ENCODE data around the gene TBC1D22A. TPM values are rescaled to one million over a fixed set of nuclear protein-coding genes. Genes with fewer than 3 reads are reported as not detected.

TBC1D22A gene
- polyA plus RNA-seq, 1 donor from 2014 or later, result 9.3 TPM

- no peaks in the 10 kb centered on the region for H3F3A ChIP-seq (ENCODE audit: insufficient read depth, low read length, poor library complexity, severe bottlenecking)
- H3K9me2 ChIP-seq (ENCODE audit: insufficient read depth, low read length), result no peaks in the 10 kb centered on the region
- H3K79me2 ChIP-seq (replicated peaks; ENCODE audit: insufficient read depth, low read length), result no peaks in the 10 kb centered on the region
- no peaks in the 10 kb centered on the region for H3K36me3 ChIP-seq (ENCODE audit: insufficient read depth, low read length)
- no peak overlapping the region for H3K27ac ChIP-seq (ENCODE audit: low read length)
- no peaks in the 10 kb centered on the region for H3K27me3 ChIP-seq (ENCODE audit: insufficient read depth, low read depth, low read length)
- H3K4me2 ChIP-seq (ENCODE audit: low read length), result no peak overlapping the region
- H3K9me3 ChIP-seq (ENCODE audit: low read length), result no peaks in the 10 kb centered on the region
- H3K9ac ChIP-seq (ENCODE audit: low read length), result no peak overlapping the region
- H2AFZ ChIP-seq (ENCODE audit: low read depth, low read length), result no peak overlapping the region
- H3K4me3 ChIP-seq (ENCODE audit: low read length), result no peak overlapping the region
- H4K20me1 ChIP-seq (ENCODE audit: insufficient read depth), result no peaks in the 10 kb centered on the region
- no peak for TF ChIP-seq TAF1 (IDR thresholded peaks at IDR 0.05; ENCODE audit: low read depth)
- no peak for TF ChIP-seq RAD21 (conservative IDR thresholded peaks at IDR 0.05)
- TF ChIP-seq POLR2AphosphoS5 (IDR thresholded peaks at IDR 0.05), result no peak
- TF ChIP-seq SMC3 (conservative IDR thresholded peaks at IDR 0.05; ENCODE audit: poor library complexity), result no peak
- TF ChIP-seq REST (IDR thresholded peaks at IDR 0.05; ENCODE audit: borderline replicate concordance), result no peak
- TF ChIP-seq EP300 (conservative IDR thresholded peaks at IDR 0.05; ENCODE audit: poor library complexity, severe bottlenecking), result no peak
- no peak for TF ChIP-seq MXI1 (conservative IDR thresholded peaks at IDR 0.05; ENCODE audit: poor library complexity, severe bottlenecking)
- TF ChIP-seq EZH2 (IDR thresholded peaks at IDR 0.05; ENCODE audit: borderline replicate concordance, insufficient read depth, low read length, poor library complexity, severe bottlenecking), result no peak
- TF ChIP-seq CTCF (IDR thresholded peaks at IDR 0.05; ENCODE audit: poor library complexity, severe bottlenecking), result no peak
Observed at GRCh38 chr22:47207387-47207786, 444.9 kb downstream of the TBC1D22A start.

- Histone ChIP-seq H3F3A (ENCODE audit: insufficient read depth, low read length, poor library complexity, severe bottlenecking) (no peaks in the 10 kb centered on the region), H3K27me3 (ENCODE audit: insufficient read depth, low read depth, low read length) (no peaks in the 10 kb centered on the region), H3K9me3 (ENCODE audit: low read length) (no peaks in the 10 kb centered on the region), H3K4me2 (ENCODE audit: low read length) (no peak overlapping the region), H4K20me1 (ENCODE audit: insufficient read depth) (no peaks in the 10 kb centered on the region), H3K27ac (ENCODE audit: low read length) (no peak overlapping the region), H3K9me2 (ENCODE audit: insufficient read depth, low read length) (no peaks in the 10 kb centered on the region), H3K36me3 (ENCODE audit: insufficient read depth, low read length) (no peaks in the 10 kb centered on the region), H2AFZ (ENCODE audit: low read depth, low read length) (no peak overlapping the region), H3K79me2 (replicated peaks; ENCODE audit: insufficient read depth, low read length) (no peaks in the 10 kb centered on the region), H3K9ac (ENCODE audit: low read length) (no peak overlapping the region), H3K4me3 (ENCODE audit: low read length) (no peak overlapping the region)
- no peak for TF ChIP-seq REST (IDR thresholded peaks at IDR 0.05; ENCODE audit: borderline replicate concordance)
- no peak for TF ChIP-seq POLR2AphosphoS5 (IDR thresholded peaks at IDR 0.05)
- TF ChIP-seq EP300 (conservative IDR thresholded peaks at IDR 0.05; ENCODE audit: poor library complexity, severe bottlenecking), result no peak
Observed at GRCh38 chr22:47207846-47208554, 445.6 kb downstream of the TBC1D22A start.
